Stimulated activated CD4-positive, alpha-beta T cell treated with anti-CD3 and anti-CD28 coated beads, Interleukin-1b, Interleukin-23, amount 100 ng/mL, for 1 hour (primary cell): ENCODE results near the gene LDAH.
"Not testable (repeated sequence)": the region's sequence is repeated elsewhere in the genome, so short reads cannot be mapped to it uniquely, and the experiment has no call there.

Source experiments
- DNase-seq, 2 donors: peaks; one replicate each; pipeline ENCODE4 v3.0.0-alpha.2; 2020; ENCODE audit warnings: low read depth in 2 of 2

LDAH gene

DNA sequence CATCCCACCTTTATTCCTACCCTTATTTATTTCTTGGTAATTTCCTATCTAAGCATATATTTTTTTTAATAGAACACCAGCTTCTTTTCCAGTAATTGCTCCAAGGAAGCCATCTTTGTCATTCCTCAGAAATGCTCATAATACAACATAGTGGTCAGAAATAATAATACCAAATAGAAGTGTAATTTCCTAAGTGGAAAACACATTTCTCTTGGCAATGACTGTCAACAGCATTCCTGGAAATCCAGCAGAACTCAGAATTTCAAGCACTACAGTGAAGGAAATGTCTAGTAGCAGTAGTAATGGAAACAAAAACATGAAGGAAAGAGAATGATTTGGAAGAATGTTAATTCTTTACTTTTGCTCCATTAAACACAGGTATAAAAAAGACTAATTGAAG, 99.4 kb downstream of the LDAH start:
- no peak for DNase-seq

DNA sequence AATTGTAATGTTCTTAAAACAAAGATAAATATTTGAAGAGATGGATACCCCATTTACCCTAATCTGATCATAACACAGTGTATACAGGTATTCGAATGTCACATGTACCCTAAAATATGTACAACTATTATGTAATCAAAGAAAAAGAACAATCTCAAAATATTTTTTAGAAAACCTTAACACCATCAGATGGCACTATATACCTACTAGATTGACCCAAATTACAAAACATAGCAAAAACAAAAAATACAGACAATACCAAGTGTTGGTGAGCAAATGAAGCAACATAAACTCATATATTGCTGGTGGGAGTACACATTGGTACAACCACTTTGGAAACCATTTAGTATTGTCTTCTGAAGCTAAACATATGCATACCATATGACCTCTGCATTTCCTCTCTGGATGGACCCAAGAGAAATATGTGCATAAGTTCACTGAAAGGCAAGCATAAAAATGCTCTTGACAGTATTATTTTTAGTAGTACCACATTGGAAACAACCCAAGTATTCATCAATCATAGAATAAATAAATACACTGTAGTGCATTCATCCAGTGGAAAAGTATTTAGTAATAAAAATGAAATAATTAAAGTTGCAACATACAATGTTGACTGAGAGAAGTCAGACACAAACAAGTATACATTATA, 100.2 kb downstream of the LDAH start:
- no peak for DNase-seq

- DNase-seq: no peak
These were observed 105.3 kb downstream of the LDAH start for GRCh38 chr2:20717641-20718040.

DNA sequence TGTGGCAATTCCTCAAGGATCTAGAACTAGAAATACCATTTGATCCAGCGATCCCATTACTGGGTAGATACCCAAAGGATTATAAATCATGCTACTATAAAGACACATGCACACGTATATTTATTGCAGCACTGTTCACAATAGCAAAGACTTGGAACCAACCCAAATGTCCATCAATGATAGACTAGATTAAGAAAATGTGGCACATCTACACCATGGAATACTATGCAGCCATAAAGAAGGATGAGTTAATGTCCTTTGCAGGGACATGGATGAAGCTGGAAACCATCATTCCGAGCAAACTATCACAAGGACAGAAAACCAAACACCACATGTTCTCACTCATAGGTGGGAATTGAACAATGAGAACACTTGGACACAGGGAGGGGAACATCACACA, 106.7 kb downstream of the LDAH start:
- DNase-seq: not testable (repeated sequence)

DNA sequence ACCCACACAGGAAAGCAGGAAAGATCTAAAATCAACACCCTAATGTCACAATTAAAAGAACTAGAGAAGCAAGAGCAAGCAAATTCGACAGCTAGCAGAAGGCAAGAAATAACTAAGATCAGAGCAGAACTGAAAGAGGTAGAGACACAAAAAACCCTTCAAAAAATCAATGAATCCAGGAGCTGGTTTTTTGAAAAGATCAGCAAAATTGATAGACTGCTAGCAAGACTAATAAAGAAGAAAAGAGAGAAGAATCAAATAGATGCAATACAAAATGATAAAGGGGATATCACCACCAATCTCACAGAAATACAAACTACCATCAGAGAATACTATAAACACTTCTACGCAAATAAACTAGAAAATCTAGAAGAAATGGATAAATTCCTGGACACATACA, 108.5 kb downstream of the LDAH start:
- DNase-seq: not testable (repeated sequence)

GRCh38 chr2:20713585-20713984, 109.3 kb downstream of the LDAH start:
- DNase-seq: not testable (repeated sequence)

- not testable (repeated sequence) for DNase-seq
These were observed 111.3 kb downstream of the LDAH start for GRCh38 chr2:20711641-20712040.

DNA sequence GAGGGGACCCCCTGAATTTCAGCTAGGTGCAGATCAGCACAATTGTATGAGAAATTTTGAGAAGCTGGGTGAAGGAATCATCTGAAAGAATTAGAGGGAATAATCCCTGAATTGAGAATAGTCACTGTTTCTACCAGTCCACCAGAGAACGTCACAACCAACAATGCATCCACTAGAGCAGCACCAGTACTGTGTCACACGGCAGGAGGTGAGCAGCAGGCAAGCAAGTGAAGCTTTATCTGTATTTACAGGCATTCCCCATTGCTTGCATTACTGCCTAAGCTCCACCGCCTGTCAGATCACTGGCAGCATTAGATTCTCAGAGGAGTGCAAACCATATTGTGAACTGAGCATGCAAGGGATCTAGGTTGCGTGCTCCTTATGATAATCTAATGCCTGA, 115.3 kb downstream of the LDAH start:
- no peak for DNase-seq

DNA sequence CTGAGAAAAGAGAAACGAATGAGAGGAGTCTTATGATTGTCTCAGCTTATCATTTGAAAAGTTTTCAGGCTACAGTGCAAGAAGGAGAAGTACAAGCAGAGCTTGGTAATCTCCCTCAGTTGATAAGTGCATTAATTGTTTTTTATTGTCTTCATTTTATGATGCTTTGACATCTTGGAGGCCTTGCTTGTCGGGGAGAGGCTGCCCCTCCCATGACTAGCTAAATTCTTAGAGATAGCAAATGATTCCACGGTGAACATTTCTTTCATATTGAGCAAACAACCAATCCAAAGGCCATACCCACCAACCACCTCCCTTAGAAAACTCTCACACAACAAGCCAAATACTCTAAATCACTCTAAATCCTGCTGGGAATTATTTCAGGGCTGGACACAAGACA, 116.1 kb downstream of the LDAH start:
- DNase-seq: no peak

- no peak for DNase-seq
These were observed 116.7 kb downstream of the LDAH start for GRCh38 chr2:20706217-20706616.

DNA sequence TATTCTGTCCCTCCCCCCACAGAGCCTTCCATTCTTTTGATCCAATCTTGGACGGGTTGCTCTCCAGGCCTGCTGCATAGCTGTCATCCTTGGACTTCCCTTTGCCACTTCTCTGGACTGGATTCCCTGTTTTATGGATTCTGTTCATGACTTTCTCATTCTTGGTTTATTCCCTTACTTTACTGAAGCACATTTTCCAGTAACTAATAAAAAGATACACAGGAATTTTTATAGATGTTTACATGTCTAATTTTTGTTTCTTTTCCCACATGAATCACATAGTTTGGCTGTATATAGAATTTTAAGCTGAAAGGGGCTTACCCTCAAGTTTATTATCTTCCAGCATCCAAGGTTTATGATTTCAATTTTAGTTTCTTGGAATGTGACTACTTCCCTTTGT, 118.0 kb downstream of the LDAH start:
- no peak for DNase-seq

GRCh38 chr2:20702563-20702962, 120.3 kb downstream of the LDAH start:
- no peak for DNase-seq

DNA sequence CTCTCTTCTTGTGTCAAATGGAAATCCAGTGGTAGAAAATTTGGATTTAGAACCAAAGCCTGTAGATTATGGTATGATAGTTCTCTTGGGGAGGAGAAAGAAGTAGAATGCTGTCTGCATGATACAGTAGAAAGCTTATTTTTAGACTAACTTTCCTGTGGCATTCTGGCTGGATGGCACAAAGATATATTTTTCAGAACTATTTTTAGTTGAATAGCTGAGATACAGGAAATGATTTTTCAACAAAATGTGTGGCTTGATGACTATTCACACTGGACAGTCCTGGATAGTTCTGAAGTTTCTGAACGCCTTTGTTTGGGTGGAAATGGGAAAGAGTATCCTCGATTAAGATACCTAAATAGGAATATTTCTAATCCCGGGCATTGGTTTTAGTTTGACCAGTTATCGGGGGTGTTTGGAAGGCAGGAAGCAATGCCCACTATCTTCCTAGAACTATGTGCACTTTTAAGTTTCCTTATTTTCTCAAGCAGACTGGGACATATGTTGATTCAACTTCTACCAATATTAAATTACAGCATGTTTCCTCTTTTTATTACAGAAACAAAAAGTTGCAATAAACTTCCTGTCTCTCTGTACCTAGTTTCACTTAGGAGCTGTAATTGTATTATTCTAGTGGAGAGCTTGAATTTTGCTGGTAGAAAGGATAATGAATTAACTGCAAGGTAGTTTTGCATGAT, 123.8 kb downstream of the LDAH start:
- no peak for DNase-seq

GRCh38 chr2:20697322-20697934, 125.5 kb downstream of the LDAH start:
- no peak for DNase-seq

DNA sequence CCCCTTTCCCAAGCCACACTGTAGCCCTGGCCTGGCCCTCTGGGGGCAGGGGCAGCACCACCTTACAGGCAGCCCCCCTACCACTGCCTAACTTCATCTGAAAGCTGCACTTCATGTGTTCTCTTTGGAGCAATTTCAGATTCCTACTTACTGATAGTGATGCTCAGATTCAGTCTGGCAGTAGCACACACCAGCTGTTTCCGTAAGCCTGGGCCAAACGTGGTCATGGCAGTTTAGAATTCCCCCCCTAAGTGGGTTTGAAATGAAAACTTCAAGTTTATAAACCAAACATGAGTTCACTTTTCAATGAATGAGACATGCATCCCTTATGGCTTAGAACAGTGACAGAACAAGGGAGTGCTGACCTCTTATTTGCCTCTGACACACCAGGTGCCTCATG, 126.5 kb downstream of the LDAH start:
- no peak for DNase-seq

GRCh38 chr2:20693317-20693716, 129.6 kb downstream of the LDAH start:
- DNase-seq: no peak

DNA sequence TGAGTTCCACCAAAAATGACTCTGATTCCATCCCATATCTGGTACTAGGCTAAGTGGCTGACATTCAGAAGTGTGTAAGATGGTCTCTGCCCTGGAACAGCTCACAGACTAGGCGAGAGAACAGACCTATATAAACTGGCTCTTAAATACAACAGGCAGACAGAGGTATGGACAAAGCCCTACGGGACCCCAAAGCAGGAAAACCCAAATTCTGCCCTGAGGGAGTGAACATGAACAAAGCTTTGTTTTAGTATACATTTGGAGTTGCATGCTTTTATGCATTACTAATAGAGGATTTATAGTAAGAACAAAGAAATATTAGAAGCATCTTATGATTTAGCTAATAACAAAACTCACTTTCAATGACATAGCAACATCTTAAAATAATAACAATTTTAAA, 130.8 kb downstream of the LDAH start:
- no peak for DNase-seq

- no peak for DNase-seq
These were observed 131.7 kb downstream of the LDAH start for GRCh38 chr2:20691076-20691734.

GRCh38 chr2:20689428-20690264, 133.3 kb downstream of the LDAH start:
- no peak for DNase-seq

DNA sequence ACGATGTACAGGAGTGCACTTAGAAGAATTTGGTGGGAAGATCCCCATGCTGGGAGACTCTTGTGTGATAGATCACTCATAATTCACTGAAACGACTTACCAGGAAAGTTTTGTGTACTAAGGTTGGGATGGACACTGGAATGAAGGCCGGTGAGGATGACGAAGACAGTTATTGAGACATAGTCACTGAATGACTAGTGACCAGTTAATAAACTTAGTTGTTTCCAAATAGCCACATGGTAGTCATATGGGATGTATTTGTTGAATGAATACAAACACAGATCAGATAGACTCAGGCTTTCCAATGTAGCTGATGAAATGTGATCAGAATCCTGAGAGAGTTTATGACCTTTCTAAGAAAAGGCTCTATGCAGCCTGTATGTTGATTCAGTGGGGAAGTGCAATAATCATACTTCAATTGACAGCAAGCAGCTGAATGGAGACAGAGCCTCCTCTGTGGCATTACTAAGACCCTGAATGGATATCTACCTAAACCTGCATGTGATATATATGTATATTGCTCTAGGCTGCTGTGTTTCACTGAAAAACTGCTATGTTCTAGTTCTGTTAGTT, 135.6 kb downstream of the LDAH start:
- DNase-seq: no peak

DNA sequence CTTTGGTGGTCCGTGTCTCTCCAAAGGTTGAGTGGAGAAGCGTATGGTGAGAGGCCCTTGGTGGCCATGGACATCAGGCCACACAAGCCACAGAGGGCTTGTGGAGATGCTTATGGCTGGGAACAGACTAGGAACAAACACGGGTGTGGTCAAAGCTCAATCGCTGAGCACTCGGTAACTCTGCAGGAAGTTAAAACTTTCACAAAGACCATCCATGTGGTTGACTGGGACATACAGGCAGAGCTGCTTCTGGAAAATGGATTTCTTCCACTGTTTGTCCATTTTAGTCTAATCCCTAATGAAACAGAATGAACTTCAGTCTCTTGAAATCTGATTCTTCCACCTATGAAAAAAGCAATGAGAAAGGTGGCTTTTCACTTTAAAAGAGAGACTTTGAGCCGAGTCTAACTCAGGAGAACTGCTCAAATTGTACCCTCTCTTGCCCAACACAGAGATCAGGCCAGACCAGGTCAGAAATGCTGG, 138.3 kb downstream of the LDAH start:
- no peak for DNase-seq
